ENCODE results near the gene ADSL. TPM values are rescaled to one million over a fixed set of nuclear protein-coding genes. Genes with fewer than 3 reads are reported as not detected.
A peak's percentile ranks its signal among the peaks of the same experiment; 100 is the strongest.

The ADSL gene
- total and polyA plus RNA-seq, 2 experiments from 2014 or later: 72.5 to 123 TPM

DNA sequence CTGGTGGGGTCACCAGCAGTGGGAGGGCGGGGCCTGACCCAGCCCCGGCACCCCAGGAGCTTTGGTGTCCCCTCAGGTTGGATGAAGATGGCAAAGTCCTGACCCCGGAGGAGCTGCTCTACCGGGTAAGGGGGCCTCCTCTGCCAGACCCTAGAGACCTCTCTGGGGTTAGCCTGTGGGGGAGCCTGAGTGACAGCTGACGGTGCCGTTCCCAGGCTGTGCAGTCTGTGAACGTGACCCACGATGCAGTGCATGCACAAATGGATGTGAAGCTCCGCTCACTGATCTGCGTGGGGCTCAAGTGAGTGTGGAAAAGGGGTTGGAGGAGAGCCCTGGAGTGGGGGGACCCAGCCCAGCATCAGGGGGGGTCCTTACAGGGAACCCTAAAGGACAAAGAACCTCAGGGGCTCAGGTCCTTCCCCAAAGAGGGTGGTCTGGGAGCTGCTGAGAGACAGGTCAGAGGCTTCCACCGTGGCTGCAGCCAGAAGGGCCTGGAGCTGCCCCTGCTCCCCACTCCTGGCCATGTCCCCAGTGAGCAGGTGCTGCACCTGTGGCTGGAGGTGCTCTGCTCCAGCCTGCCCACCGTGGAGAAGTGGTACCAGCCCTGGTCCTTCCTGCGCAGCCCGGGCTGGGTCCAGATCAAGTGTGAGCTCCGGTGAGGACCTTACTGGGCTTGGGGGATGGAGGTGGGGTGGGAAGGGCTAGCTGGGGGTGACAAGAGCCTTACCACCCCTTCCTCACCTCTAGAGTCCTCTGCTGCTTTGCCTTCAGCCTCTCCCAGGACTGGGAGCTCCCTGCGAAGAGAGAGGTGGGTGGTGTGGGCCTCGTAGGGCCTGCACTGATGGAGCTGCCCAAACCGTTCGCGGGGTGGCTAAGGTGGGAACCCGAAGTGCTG, 62.7 kb downstream of the ADSL start:
- no peak overlapping the region for H2AFZ ChIP-seq
- no peaks in the 10 kb centered on the region for H4K20me1 ChIP-seq (ENCODE audit: insufficient read depth)
- H3K9me3 ChIP-seq (ENCODE audit: low read depth): no peaks in the 10 kb centered on the region
- no peaks in the 10 kb centered on the region for H3K4me1 ChIP-seq (ENCODE audit: insufficient read depth)
- no peak overlapping the region for H3K4me2 ChIP-seq (ENCODE audit: unreplicated experiment)
- TF ChIP-seq EZH2phosphoT487 (IDR thresholded peaks at IDR 0.05; ENCODE audit: insufficient read depth, low read depth) (no peak), EZH2 (IDR thresholded peaks at IDR 0.05; ENCODE audit: insufficient read depth, poor library complexity, severe bottlenecking) (no peak)
- WGBS, 2 experiments (ENCODE audit: low coverage in 1 of 2, low lambda C conversion rate in 2 of 2, missing lambda C conversion rate in 2 of 2): 92 to 93% methylated on average over 20 of the region's 21 CpGs
- H3K27ac ChIP-seq: no peak overlapping the region
- H3K27me3 ChIP-seq (replicated peaks; ENCODE audit: insufficient read depth): no peaks in the 10 kb centered on the region
- H3K9ac ChIP-seq: no peak overlapping the region
- H3K36me3 ChIP-seq (ENCODE audit: low read depth): peaks cover 19% of the 10 kb centered on the region
- in situ Hi-C loops (cut with MboI): no loop called here
- no peaks in the 10 kb centered on the region for H3K79me2 ChIP-seq (ENCODE audit: insufficient read depth)
- H3F3A ChIP-seq (ENCODE audit: insufficient read depth): peaks cover 29% of the 10 kb centered on the region; the same call in 1 of the 2 replicates
- H3K4me3 ChIP-seq: no peak overlapping the region
- no peaks in the 10 kb centered on the region for H3K9me2 ChIP-seq (ENCODE audit: insufficient read depth)
- DNase-seq: no peak

DNA sequence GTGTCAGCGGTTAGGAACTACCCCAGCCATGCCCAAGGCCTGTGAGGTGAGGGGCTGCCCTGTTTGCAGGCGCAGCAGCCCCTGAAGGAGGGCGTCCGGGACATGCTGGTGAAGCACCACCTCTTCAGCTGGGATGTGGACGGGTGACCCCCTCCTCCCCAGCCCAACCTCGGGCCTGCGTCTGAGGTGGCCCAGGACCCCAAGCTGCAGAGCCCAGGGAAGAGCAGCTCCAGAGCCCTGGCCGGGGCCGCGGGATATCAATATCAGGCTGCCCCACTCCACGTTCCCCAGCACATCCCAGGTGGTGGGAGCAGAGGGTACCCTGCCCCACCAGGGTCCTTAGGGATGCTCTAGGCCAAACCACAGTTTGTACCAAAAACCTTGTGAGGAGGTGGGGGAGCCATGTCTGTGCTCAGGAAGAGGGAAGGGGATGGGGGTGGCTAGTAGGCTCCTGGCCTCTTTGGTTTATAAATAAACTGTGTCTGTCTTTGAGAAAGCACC, 63.4 kb downstream of the ADSL start:
- Histone ChIP-seq H3K9me3 (ENCODE audit: low read depth) (no peaks in the 10 kb centered on the region), H3F3A (ENCODE audit: insufficient read depth) (peaks cover 36% of the 10 kb centered on the region), H3K27ac (no peak overlapping the region), H3K9me2 (ENCODE audit: insufficient read depth) (no peaks in the 10 kb centered on the region), H3K4me2 (ENCODE audit: unreplicated experiment) (no peak overlapping the region), H4K20me1 (ENCODE audit: insufficient read depth) (no peaks in the 10 kb centered on the region), H3K9ac (no peak overlapping the region), H3K4me3 (no peak overlapping the region), H3K27me3 (replicated peaks; ENCODE audit: insufficient read depth) (no peaks in the 10 kb centered on the region), H3K79me2 (ENCODE audit: insufficient read depth) (no peaks in the 10 kb centered on the region), H3K36me3 (ENCODE audit: low read depth) (peaks cover 18% of the 10 kb centered on the region), H3K4me1 (ENCODE audit: insufficient read depth) (no peaks in the 10 kb centered on the region), H2AFZ (no peak overlapping the region)
- in situ Hi-C loops (cut with MboI): no loop called here
- WGBS, 2 experiments (ENCODE audit: low coverage in 1 of 2, low lambda C conversion rate in 2 of 2, missing lambda C conversion rate in 2 of 2): 93 to 98% methylated on average over 10 to 11 of the region's 11 CpGs
- TF ChIP-seq EZH2phosphoT487 (IDR thresholded peaks at IDR 0.05; ENCODE audit: insufficient read depth, low read depth) (no peak), EZH2 (IDR thresholded peaks at IDR 0.05; ENCODE audit: insufficient read depth, poor library complexity, severe bottlenecking) (no peak)
- DNase-seq: no peak

DNA sequence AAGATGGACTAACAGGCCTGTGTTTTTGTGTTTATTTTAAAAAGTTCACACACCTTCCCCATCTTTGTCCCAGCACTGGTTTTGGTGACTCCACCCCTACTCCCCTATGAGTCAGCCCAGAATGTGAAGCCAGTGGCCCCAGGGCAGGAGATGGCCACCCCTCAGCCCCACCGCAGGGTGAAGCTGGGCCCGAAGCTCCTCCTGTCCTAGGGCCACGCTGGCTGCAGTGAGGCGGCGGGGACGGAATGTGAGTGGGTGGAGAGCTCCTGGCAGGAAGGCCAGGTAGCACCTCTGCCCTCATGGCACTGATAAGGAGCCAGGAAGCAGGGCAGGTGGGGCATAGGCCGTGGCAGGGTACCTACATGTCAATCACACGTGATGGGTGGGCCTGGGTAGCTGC, 64.0 kb downstream of the ADSL start:
- H3F3A ChIP-seq (ENCODE audit: insufficient read depth): peaks cover 42% of the 10 kb centered on the region
- H3K36me3 ChIP-seq (ENCODE audit: low read depth): peaks cover 16% of the 10 kb centered on the region
- no peak overlapping the region for H3K9ac ChIP-seq
- no peaks in the 10 kb centered on the region for H3K4me1 ChIP-seq (ENCODE audit: insufficient read depth)
- H3K79me2 ChIP-seq (ENCODE audit: insufficient read depth): no peaks in the 10 kb centered on the region; the same call in 1 of the 2 replicates
- H3K4me2 ChIP-seq (ENCODE audit: unreplicated experiment): no peak overlapping the region
- H3K9me3 ChIP-seq (ENCODE audit: low read depth): no peaks in the 10 kb centered on the region
- in situ Hi-C loops (cut with MboI): no loop called here
- H2AFZ ChIP-seq: no peak overlapping the region
- H4K20me1 ChIP-seq (ENCODE audit: insufficient read depth): no peaks in the 10 kb centered on the region
- H3K27ac ChIP-seq: no peak overlapping the region
- WGBS, 2 experiments (ENCODE audit: low coverage in 1 of 2, low lambda C conversion rate in 2 of 2, missing lambda C conversion rate in 2 of 2): 79 to 81% methylated on average over 8 of the region's 8 CpGs
- no peaks in the 10 kb centered on the region for H3K9me2 ChIP-seq (ENCODE audit: insufficient read depth)
- no peaks in the 10 kb centered on the region for H3K27me3 ChIP-seq (replicated peaks; ENCODE audit: insufficient read depth)
- H3K4me3 ChIP-seq: no peak overlapping the region
- DNase-seq: peak; percentile 61
- TF ChIP-seq EZH2 (IDR thresholded peaks at IDR 0.05; ENCODE audit: insufficient read depth, poor library complexity, severe bottlenecking): no peak
- TF ChIP-seq EZH2phosphoT487 (IDR thresholded peaks at IDR 0.05; ENCODE audit: insufficient read depth, low read depth): no peak

DNA sequence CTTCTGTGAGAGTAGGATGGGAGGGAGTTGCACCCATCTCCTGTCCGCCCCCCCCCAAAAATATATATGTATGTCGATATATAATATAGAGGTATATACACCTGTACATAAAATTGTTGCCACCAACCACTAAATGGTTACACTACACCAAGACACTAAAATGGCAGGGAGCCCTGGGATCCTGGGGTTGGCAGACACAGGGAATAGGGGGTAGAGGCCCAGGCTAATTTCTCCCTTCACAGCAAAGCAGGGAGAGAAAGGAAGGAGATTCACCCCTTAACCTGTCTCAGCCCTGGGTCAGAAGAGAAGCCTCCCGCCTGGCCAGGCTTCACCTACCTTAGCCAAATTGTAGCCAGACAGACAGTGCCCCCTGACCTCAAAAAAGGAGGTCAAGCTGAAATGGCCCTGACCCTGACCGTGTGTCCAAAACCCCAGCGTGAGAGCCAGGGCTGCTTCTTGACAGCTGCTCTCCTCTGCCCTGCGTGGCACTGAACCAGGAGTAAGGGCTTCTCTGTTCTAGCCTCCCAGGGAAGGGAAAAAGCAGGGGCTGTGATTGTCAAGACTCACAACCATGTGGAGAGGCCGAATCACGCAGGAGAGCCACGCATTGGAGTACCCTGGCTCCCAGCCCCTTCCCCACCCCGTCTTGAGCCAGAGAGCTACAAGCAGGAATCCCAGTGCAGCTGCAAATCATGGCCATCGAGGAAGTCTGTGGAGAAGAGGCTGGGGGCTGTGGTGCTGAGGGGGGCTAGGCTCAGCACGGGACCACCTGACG, 64.6 kb downstream of the ADSL start:
- H3K4me2 ChIP-seq (ENCODE audit: unreplicated experiment): no peak overlapping the region
- peaks cover 16% of the 10 kb centered on the region for H3K36me3 ChIP-seq (ENCODE audit: low read depth)
- no peak for DNase-seq
- H3F3A ChIP-seq (ENCODE audit: insufficient read depth): peaks cover 42% of the 10 kb centered on the region
- no peaks in the 10 kb centered on the region for H4K20me1 ChIP-seq (ENCODE audit: insufficient read depth)
- H3K79me2 ChIP-seq (ENCODE audit: insufficient read depth): no peaks in the 10 kb centered on the region; the same call in 1 of the 2 replicates
- H2AFZ ChIP-seq: no peak overlapping the region
- no peak overlapping the region for H3K4me3 ChIP-seq
- no peak overlapping the region for H3K9ac ChIP-seq
- H3K9me3 ChIP-seq (ENCODE audit: low read depth): no peaks in the 10 kb centered on the region
- in situ Hi-C loops (cut with MboI): no loop called here
- no peak overlapping the region for H3K27ac ChIP-seq
- no peaks in the 10 kb centered on the region for H3K27me3 ChIP-seq (replicated peaks; ENCODE audit: insufficient read depth)
- H3K9me2 ChIP-seq (ENCODE audit: insufficient read depth): no peaks in the 10 kb centered on the region
- TF ChIP-seq EZH2 (IDR thresholded peaks at IDR 0.05; ENCODE audit: insufficient read depth, poor library complexity, severe bottlenecking) (no peak), EZH2phosphoT487 (IDR thresholded peaks at IDR 0.05; ENCODE audit: insufficient read depth, low read depth) (no peak)
- WGBS, 2 experiments (ENCODE audit: low coverage in 1 of 2, low lambda C conversion rate in 2 of 2, missing lambda C conversion rate in 2 of 2): 88 to 92% methylated on average over 13 of the region's 13 CpGs
- no peaks in the 10 kb centered on the region for H3K4me1 ChIP-seq (ENCODE audit: insufficient read depth)

All from GM23248 (cell line).